Activated CD8-positive, alpha-beta memory T cell treated with anti-CD3 and anti-CD28 coated beads, Interleukin-2, amount 10 ng/mL, durations not matched to agents 7 days and 5 days (primary cell): ENCODE results near the gene SLC12A7. TPM values are rescaled to one million over a fixed set of nuclear protein-coding genes. Genes with fewer than 3 reads are reported as not detected.
A peak's percentile ranks its signal among the peaks of the same experiment; 100 is the strongest.

Experiments used
- ATAC-seq: fragments of 150-1000 bp; cut with Tn5 transposase; one replicate; pipeline ENCODE4 v1.10.0; 2021; ENCODE audit warnings: moderate library complexity
- CTCF ChIA-PET: fragments of 350-600 bp; sonication (Branson Sonifier 250); formaldehyde crosslinking; loops from one replicate; lab custom pipeline; 2021; ENCODE audit warnings: antibody characterized with exemption; lab: Charles Lee
- DNase-seq: peaks from one replicate; pipeline ENCODE4 v3.0.0-alpha.2; 2020
- H3K27ac Mint-ChIP-seq: one replicate; pipeline ENCODE4 v1.8.0; 2021; ENCODE audit warnings: mild to moderate bottlenecking, mixed read lengths
- H3K27me3 Mint-ChIP-seq: one replicate; pipeline ENCODE4 v1.8.0; 2021; ENCODE audit warnings: mixed read lengths
- H3K36me3 Mint-ChIP-seq: one replicate; pipeline ENCODE4 v1.8.0; 2021; ENCODE audit warnings: mild to moderate bottlenecking, mixed read lengths
- H3K4me1 Mint-ChIP-seq: one replicate; pipeline ENCODE4 v1.8.0; 2021; ENCODE audit warnings: mixed read lengths
- H3K4me3 Mint-ChIP-seq: one replicate; pipeline ENCODE4 v1.8.0; 2021; ENCODE audit warnings: mild to moderate bottlenecking, moderate library complexity, mixed read lengths
- H3K9me3 Mint-ChIP-seq: one replicate; pipeline ENCODE4 v1.8.0; 2022; ENCODE audit warnings: low read depth, mixed read lengths
- total RNA-seq, 2 experiments: library from RNA; stranded (reverse); gene quantifications; one replicate each; pipeline ENCODE4 v1.2.3, GENCODE V29; 2021

The SLC12A7 gene
- total RNA-seq, 2 experiments from 2014 or later, result 6.6 to 12.2 TPM

DNA sequence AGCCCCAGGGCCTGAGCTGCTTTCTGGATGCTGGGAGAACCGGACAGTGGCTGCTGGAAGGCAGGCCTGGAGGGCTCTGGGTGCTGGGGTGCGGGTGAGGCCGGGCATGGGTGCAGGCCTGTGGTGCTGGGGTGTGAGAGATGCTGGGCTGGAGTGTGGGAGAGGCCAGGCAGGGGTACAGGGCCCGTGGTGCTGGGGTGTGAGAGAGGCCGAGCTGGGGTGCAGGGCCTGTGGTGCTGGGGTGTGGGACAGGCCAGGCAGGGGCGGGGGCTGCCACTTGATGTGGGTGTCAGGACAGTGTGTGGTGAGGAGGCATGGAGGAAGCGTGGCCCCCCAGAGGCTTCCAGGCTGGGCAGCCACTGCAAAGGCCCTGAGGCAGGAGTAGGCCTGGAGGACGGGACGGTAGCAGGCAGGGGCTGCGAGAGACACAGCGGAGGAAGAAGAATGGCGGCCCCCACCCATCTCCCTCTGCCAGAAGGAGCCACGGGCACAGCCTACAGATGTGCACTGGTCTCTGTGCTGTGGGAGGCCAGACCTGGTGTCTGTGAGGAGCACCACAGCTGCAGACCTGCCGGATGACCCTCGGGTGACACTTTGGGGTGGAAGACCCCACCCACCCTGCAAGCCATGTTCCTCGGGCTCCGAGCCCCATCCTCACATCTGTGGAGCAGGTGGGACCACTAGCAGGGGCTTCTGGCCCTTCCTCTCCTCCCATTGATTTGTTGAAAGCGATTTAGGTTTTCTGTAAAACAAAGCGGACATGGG is 94.0 kb downstream of the SLC12A7 start:
- Mint-ChIP-seq H3K27me3 (no peaks in the 10 kb centered on the region), H3K36me3 (no peaks in the 10 kb centered on the region), H3K9me3 (no peaks in the 10 kb centered on the region), H3K4me1 (no peaks in the 10 kb centered on the region), H3K27ac (no peak overlapping the region), H3K4me3 (no peak overlapping the region)
- DNase-seq (no peak), ATAC-seq (no peak)
- CTCF ChIA-PET, result interaction anchor here (1.4 kb wide), 1 partner anchor 157 kb away, joined by 5 read pairs; no protein-coding TSS in a partner anchor

DNA sequence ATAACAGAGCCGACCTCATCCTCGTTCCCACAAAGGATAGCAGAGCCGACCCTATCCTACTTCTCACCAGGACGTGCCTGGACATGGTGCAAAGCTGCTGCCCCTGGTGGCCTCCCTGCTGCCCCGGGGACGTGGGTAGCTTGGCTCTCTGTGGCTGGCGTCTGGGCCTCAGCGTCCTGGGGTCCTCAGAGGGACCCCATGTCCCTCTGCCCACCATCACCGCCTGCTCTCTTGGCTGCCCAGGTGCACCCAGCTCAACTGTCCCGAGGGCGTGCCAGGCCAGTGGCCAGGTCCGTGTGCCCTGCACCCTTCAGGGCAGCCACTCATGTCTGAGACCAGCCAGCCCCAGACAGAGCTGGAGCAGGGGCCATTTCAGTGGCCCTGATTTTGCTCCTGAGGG is 94.8 kb downstream of the SLC12A7 start:
- no peaks in the 10 kb centered on the region for H3K4me1 Mint-ChIP-seq
- DNase-seq (no peak), ATAC-seq (no peak)
- H3K4me3 Mint-ChIP-seq, result no peak overlapping the region
- no peaks in the 10 kb centered on the region for H3K27me3 Mint-ChIP-seq
- CTCF ChIA-PET, result interaction anchor here (1.3 kb wide), 1 partner anchor 9 kb away, joined by 3 read pairs; no protein-coding TSS in a partner anchor
- H3K9me3 Mint-ChIP-seq, result no peaks in the 10 kb centered on the region
- H3K36me3 Mint-ChIP-seq, result no peaks in the 10 kb centered on the region
- no peak overlapping the region for H3K27ac Mint-ChIP-seq

DNA sequence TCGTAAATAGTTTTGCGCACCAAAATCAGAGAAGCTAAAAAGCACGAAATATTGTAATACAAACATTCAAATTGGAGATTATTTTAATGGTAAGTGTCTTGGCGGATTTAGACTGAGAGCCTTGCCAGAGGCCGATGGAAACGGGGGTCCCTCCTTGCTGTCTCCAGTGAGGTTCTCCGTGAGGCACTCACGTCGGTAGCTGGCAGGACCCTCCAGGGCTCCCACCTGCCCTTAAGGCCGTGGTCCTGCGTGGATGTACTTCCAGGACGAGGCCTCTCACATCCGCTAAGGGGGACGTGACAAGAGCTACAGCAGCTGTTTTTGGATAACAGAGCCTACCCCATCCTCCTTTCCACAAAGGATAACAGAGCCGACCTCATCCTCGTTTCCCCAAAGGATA is 95.4 kb downstream of the SLC12A7 start:
- Mint-ChIP-seq H3K36me3 (no peaks in the 10 kb centered on the region), H3K4me1 (no peaks in the 10 kb centered on the region), H3K27me3 (peaks cover 2% of the 10 kb centered on the region), H3K27ac (no peak overlapping the region), H3K4me3 (no peak overlapping the region), H3K9me3 (no peaks in the 10 kb centered on the region)
- DNase-seq, result no peak
- CTCF ChIA-PET, result interaction anchor here (1.3 kb wide), 1 partner anchor 9 kb away, joined by 3 read pairs; no protein-coding TSS in a partner anchor
- no peak for ATAC-seq

DNA sequence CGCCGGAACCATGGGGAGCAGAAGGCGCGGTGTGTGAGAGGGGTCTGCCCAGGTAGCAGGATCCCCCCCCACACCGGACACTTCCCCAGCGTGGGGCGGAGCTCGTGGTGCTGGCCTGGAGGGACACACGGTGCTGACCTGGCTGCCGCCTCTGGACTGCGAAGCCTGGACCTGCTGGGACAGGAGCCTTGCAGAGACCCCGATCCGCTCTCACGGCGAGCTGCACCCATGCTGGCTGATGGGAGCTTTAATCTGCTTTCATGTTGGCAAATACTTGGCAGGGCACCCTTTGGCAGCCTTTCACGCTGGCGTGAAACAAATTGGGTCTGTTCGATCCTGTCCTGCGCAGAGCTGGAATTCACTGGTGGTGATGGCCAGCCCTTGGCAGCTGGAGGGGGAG is 95.8 kb downstream of the SLC12A7 start:
- Mint-ChIP-seq H3K4me3 (no peak overlapping the region), H3K4me1 (peaks cover 3% of the 10 kb centered on the region), H3K27me3 (peaks cover 6% of the 10 kb centered on the region), H3K9me3 (no peaks in the 10 kb centered on the region), H3K27ac (no peak overlapping the region), H3K36me3 (no peaks in the 10 kb centered on the region)
- DNase-seq (no peak), ATAC-seq (no peak)
- CTCF ChIA-PET, result interaction anchor here (1.3 kb wide), 1 partner anchor 8 kb away, joined by 3 read pairs; no protein-coding TSS in a partner anchor

DNA sequence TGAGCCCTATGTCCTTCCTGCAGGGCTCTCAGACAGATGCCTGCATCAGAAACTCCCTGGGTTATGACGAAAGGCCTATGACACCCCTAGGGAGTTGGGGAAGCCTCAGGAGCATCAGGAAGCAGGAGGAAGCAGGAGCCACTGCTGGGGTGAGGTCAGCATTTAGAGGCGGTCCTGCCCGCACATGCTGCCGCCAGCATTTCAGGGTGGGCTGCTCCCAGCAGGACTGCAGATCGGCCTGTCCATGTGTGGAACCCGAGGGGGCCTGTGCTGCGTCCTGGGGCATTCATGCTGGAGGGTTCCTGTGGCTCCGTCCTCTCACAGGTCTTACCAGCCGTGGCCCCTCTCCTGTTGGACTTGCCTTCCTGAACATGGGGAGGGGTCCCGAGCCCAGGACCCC is 96.4 kb downstream of the SLC12A7 start:
- no peaks in the 10 kb centered on the region for H3K9me3 Mint-ChIP-seq
- CTCF ChIA-PET, result interaction anchor here (1.3 kb wide), 1 partner anchor 8 kb away, joined by 3 read pairs; no protein-coding TSS in a partner anchor
- no peak overlapping the region for H3K4me3 Mint-ChIP-seq
- ATAC-seq (no peak), DNase-seq (no peak)
- no peak overlapping the region for H3K27ac Mint-ChIP-seq
- peaks cover 3% of the 10 kb centered on the region for H3K4me1 Mint-ChIP-seq
- H3K36me3 Mint-ChIP-seq, result no peaks in the 10 kb centered on the region
- H3K27me3 Mint-ChIP-seq, result peaks cover 11% of the 10 kb centered on the region

DNA sequence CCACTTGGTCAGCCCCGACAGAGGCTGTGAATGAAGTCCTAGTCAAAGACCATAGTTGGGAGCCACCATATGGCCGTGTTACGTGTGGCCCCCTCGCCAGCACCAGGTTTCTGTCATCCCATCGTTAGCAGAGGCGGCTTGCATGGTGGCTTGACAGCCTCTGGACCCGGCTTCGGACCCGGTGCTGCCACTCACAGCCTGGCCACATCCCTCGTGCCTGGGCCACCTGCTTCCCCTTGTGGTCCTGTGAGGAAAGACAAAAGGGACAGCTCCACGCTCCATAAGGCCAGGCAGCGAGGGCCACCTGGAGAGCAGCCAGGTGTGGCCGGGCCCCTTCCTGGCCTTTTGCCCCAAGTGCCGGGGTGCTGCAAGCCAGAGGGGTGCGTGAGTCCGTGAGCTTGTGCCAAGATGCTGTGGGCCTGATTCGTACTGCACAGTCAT is 97.1 kb downstream of the SLC12A7 start:
- Mint-ChIP-seq H3K27me3 (peaks cover 19% of the 10 kb centered on the region), H3K36me3 (no peaks in the 10 kb centered on the region), H3K9me3 (no peaks in the 10 kb centered on the region), H3K4me3 (no peak overlapping the region), H3K27ac (no peak overlapping the region), H3K4me1 (peaks cover 5% of the 10 kb centered on the region)
- no peak for DNase-seq
- CTCF ChIA-PET, result no interaction called here
- ATAC-seq, result no peak

DNA sequence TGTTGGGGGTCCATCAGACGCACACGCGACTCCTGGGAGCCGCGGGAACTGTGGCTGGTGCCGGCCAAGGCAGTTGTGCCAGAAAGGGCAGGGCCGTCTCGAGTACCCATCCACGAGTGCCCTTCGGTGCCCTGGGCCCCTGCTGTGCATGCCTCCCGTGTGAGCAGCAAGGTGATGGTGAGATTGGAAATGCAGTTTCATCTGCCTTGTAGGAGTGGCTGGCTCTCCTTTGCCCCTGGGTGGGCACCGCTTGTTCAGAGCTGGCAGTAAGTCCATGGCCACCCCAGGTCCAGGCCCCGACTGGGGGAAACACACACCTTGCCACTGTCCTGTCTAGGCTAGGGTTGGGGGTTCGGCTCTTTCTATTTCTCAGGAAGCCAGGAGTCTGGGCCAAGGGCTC is 97.5 kb downstream of the SLC12A7 start:
- H3K9me3 Mint-ChIP-seq, result no peaks in the 10 kb centered on the region
- no peak overlapping the region for H3K27ac Mint-ChIP-seq
- DNase-seq (no peak), ATAC-seq (no peak)
- CTCF ChIA-PET, result no interaction called here
- no peak overlapping the region for H3K4me3 Mint-ChIP-seq
- no peaks in the 10 kb centered on the region for H3K36me3 Mint-ChIP-seq
- peaks cover 22% of the 10 kb centered on the region for H3K27me3 Mint-ChIP-seq
- peaks cover 5% of the 10 kb centered on the region for H3K4me1 Mint-ChIP-seq

DNA sequence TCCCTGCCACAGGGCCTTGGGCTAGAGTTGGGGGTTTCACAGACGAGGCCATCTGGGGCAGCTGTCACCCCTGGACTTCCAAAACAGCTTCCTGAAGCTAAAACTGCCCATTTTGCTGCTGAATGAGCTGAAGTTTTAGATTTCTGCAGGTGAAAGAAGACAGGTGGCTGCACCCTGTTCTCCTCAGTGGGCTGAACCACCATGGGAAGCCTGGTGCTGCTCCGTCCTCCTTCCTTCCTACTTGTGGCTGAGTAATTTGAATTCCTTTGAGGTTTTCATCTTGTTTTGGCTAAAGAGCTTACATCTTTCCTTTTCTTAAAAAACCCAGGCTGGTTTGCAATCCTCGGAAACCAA is 97.9 kb downstream of the SLC12A7 start:
- Mint-ChIP-seq H3K4me3 (no peak overlapping the region), H3K27ac (no peak overlapping the region), H3K4me1 (peaks cover 5% of the 10 kb centered on the region), H3K36me3 (no peaks in the 10 kb centered on the region), H3K9me3 (no peaks in the 10 kb centered on the region), H3K27me3 (peaks cover 22% of the 10 kb centered on the region)
- ATAC-seq, result no peak
- no peak for DNase-seq
- CTCF ChIA-PET, result no interaction called here

DNA sequence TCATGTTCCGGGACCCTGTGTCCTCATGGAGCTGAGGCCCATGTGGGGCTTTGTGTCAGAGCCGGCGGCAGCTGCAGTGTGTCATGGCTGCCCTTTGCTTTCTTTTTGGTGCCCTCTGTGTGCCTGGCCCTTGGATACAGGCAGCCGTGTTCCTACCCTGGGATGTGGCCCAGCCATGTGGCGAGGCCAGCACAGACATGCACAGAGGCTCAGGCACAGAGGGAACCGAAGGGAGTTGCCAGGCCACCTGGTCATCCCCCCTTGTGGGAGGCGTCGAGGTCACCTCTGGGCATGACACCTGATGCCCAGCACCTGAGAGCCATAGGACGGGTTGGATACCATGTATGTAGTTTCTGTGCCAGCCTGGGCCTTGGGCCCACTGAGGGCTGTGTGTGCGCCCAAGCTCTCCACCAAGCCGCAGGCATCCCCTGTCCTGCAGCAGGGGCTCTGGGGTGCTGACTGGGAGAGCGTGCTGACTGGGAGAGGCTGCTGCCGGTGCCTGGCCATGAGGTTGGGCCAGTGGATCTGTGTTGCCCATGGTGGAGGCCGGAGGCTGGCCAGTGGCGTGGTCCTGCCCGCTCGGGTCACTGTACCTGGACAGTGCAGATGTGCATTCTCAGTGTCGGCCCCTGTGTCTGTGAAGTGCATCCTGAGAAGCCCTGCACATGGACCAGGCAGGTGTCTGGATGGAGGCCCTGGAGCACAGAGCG is 98.5 kb downstream of the SLC12A7 start:
- Mint-ChIP-seq H3K27ac (no peak overlapping the region), H3K27me3 (peaks cover 22% of the 10 kb centered on the region), H3K9me3 (no peaks in the 10 kb centered on the region), H3K36me3 (no peaks in the 10 kb centered on the region), H3K4me1 (peaks cover 5% of the 10 kb centered on the region), H3K4me3 (no peak overlapping the region)
- ATAC-seq (no peak), DNase-seq (no peak)
- CTCF ChIA-PET, result no interaction called here

DNA sequence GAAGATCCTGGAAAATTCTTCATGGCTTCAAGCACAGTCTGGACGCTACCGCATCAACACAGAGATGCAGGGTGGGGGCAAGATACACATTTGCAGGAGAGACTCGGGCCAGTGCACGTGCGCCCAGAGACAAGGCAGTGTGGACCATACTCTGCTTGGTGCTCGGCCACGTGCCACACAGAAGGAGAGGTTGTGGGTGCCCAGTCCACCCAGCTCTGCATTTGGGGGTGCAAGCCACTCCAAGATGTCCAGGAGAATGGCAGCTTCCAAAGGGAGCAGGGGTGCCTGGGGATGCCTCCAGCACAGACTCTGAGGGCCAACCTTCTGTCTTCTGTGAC is 99.0 kb downstream of the SLC12A7 start:
- Mint-ChIP-seq H3K27me3 (peaks cover 27% of the 10 kb centered on the region), H3K4me1 (peaks cover 6% of the 10 kb centered on the region), H3K4me3 (no peak overlapping the region), H3K9me3 (no peaks in the 10 kb centered on the region), H3K36me3 (no peaks in the 10 kb centered on the region), H3K27ac (no peak overlapping the region)
- no peak for DNase-seq
- ATAC-seq, result no peak
- CTCF ChIA-PET, result no interaction called here

DNA sequence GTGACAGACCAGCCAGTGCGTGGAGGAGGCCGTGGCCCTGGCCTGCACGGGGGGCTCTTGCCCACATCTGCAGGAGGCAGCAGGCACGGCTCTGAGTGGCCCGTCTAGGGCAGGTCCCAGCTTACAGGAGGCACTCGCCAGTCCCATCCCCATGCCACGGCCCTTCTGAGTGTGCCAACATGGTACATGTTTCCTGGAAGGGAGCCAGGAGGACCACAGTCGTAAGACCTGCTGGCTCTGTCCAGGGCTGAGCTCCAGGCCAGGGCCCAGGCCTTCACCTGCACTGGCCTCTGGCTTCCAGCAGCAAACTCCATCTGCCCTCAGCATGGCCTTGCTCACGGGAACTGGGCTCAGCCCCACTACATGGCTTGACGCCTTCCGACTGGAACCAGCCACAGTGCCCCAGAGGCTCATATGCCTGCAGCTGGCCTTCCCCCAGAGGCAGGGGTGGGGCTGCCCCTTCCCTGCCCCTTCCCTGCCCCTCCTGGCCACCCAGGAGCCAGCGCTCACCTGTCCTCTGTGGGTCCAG is 99.5 kb downstream of the SLC12A7 start:
- DNase-seq (no peak), ATAC-seq (no peak)
- Mint-ChIP-seq H3K4me3 (no peak overlapping the region), H3K36me3 (no peaks in the 10 kb centered on the region), H3K4me1 (peaks cover 7% of the 10 kb centered on the region), H3K27ac (no peak overlapping the region), H3K9me3 (no peaks in the 10 kb centered on the region), H3K27me3 (peaks cover 32% of the 10 kb centered on the region)
- CTCF ChIA-PET, result no interaction called here

DNA sequence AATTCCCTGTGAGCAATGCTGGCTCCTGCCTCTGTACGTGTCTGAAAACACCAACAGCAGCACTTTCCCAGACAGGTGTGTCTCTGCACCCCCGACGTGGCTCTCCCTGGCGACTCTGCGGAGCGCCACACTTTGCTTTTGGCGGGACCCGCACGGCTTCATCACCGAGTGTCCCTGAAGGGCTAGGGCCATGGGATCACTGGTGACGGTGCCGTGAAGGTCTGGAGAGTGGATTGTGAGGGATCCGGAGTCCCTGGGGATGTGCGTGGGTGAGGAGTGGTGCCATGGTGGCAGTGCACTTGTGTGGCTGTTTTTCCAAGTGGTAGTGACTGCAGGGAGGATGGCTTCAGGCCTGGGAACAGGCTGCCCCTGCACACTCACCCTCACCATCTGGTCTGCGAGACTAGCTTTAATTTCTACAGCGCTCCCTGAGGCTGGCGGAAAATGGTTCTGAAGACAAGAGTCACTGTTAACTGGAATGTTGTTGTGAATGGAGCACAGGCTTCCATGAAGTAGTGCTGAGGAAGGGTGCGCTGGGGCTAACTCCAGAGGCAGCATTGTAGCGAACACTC is 100.0 kb downstream of the SLC12A7 start:
- CTCF ChIA-PET, result interaction anchor here (1.6 to 3.4 kb wide), 2 partner anchors 78 to 88 kb away, joined by 8 to 27 read pairs; no protein-coding TSS in a partner anchor
- no peaks in the 10 kb centered on the region for H3K9me3 Mint-ChIP-seq
- no peaks in the 10 kb centered on the region for H3K36me3 Mint-ChIP-seq
- H3K27ac Mint-ChIP-seq, result no peak overlapping the region
- peaks cover 7% of the 10 kb centered on the region for H3K4me1 Mint-ChIP-seq
- no peak for DNase-seq
- ATAC-seq, result no peak
- H3K4me3 Mint-ChIP-seq, result no peak overlapping the region
- peaks cover 37% of the 10 kb centered on the region for H3K27me3 Mint-ChIP-seq

DNA sequence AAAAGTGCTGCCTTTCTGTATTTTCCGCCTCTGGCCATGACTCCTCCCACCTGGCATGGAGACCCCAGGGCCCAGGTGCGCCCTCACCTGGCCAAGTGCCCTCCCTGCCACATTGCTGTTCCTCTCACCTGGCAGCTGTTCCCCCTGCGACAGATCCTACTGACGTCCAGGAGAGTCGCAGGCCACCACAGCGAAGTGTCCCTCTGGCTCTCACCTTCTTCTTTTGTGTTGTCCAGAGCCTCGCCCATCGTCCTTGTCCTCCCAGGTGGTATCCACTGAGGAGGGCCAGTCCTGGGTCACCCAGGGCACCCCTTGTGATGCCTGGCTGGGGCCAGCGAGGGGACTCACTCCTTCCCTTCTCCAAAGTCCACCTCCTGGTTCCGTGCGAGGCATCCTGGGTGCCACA is 100.6 kb downstream of the SLC12A7 start:
- H3K27ac Mint-ChIP-seq, result no peak overlapping the region
- H3K9me3 Mint-ChIP-seq, result no peaks in the 10 kb centered on the region
- no peak overlapping the region for H3K4me3 Mint-ChIP-seq
- peaks cover 43% of the 10 kb centered on the region for H3K27me3 Mint-ChIP-seq
- no peaks in the 10 kb centered on the region for H3K36me3 Mint-ChIP-seq
- CTCF ChIA-PET, result interaction anchor here (1.1 to 3.4 kb wide), 7 partner anchors 10 to 156 kb away, joined by 3 to 27 read pairs (median 4); no protein-coding TSS in a partner anchor
- DNase-seq (peak; percentile 59), ATAC-seq (no peak)
- peaks cover 7% of the 10 kb centered on the region for H3K4me1 Mint-ChIP-seq
